ENCODE data around the gene GRK2. TPM values are rescaled to one million over a fixed set of nuclear protein-coding genes. Genes with fewer than 3 reads are reported as not detected.

GRK2 gene
- total and polyA plus RNA-seq, 2 of the 13 experiments (the other 11 are each of a cell fraction or from before 2014, with no cell fraction given), result 31.3 to 42.4 TPM

- TF ChIP-seq MEIS1 (CRISPR knock-in tag; IDR thresholded peaks at IDR 0.05; ENCODE audit: borderline replicate concordance), result no peak
- TF ChIP-seq CHCHD3 (CRISPR knock-in tag; IDR thresholded peaks at IDR 0.05), result no peak
- no peak for TF ChIP-seq YY1 (IDR thresholded peaks at IDR 0.05; ENCODE audit: insufficient read depth, insufficient replicate concordance, low read depth, low read length)
- peak; percentile 49; the same call in 1 of the 2 replicates for TF ChIP-seq ZNF563 (CRISPR knock-in tag; IDR thresholded peaks at IDR 0.05)
- TF ChIP-seq SMAD3 (CRISPR knock-in tag; IDR thresholded peaks at IDR 0.05), result no peak
- TF ChIP-seq ZNF503 (CRISPR knock-in tag; IDR thresholded peaks at IDR 0.05), result no peak
- peak; percentile 26 for TF ChIP-seq MED8 (CRISPR knock-in tag; IDR thresholded peaks at IDR 0.05; ENCODE audit: insufficient replicate concordance)
- TF ChIP-seq HNF1B (CRISPR knock-in tag; IDR thresholded peaks at IDR 0.05), result 0 out of 2 replicates have a peak, but pooled peaks have one; percentile 29
- peak; percentile 75; the same call in 1 of the 2 replicates for TF ChIP-seq HNRNPL (IDR thresholded peaks at IDR 0.05; ENCODE audit: low read depth, low read length)
- no peak for TF ChIP-seq ZNF710 (CRISPR knock-in tag; IDR thresholded peaks at IDR 0.05; ENCODE audit: borderline replicate concordance)
- TF ChIP-seq ZNF574 (CRISPR knock-in tag; IDR thresholded peaks at IDR 0.05), result peak; percentile 47; the same call in 1 of the 2 replicates
- TF ChIP-seq ZNF550 (CRISPR knock-in tag; IDR thresholded peaks at IDR 0.05; ENCODE audit: borderline replicate concordance), result no peak
- TF ChIP-seq ZBTB38 (CRISPR knock-in tag; IDR thresholded peaks at IDR 0.05), result no peak
- TF ChIP-seq ZSCAN25 (CRISPR knock-in tag; IDR thresholded peaks at IDR 0.05), result peak; percentile 87
These were observed 23.6 kb downstream of the GRK2 start (continued) for GRCh38 chr11:67289651-67290479.

Data from HepG2 (cell line).